Chondrocyte (in vitro differentiated cells): ENCODE results near the gene ADAT3. TPM values are rescaled to one million over a fixed set of nuclear protein-coding genes. Genes with fewer than 3 reads are reported as not detected.

ENCODE experiments used
- DNase-seq: peaks from one replicate; pipeline ENCODE4 v3.0.0; 2021; ENCODE audit warnings: mixed read lengths, low spot score
- H3K27ac Mint-ChIP-seq: one replicate; pipeline ENCODE4 v1.8.0; 2021; ENCODE audit warnings: mild to moderate bottlenecking, moderate library complexity, mixed read lengths; ENCODE audit not compliant: unreplicated experiment
- H3K27me3 Mint-ChIP-seq: 2 replicates; pipeline ENCODE4 v1.8.0; 2021; ENCODE audit warnings: low read depth, mixed read lengths
- H3K36me3 Mint-ChIP-seq: 2 replicates; pipeline ENCODE4 v1.8.0; 2021; ENCODE audit warnings: low read depth, mixed read lengths
- H3K4me1 Mint-ChIP-seq: 2 replicates; pipeline ENCODE4 v1.8.0; 2021; ENCODE audit warnings: low read depth, mild to moderate bottlenecking, mixed read lengths
- H3K4me3 Mint-ChIP-seq: one replicate; pipeline ENCODE4 v1.8.0; 2021; ENCODE audit warnings: mild to moderate bottlenecking, moderate library complexity, mixed read lengths; ENCODE audit not compliant: unreplicated experiment
- H3K9me3 Mint-ChIP-seq: 2 replicates; pipeline ENCODE4 v1.8.0; 2021; ENCODE audit warnings: low read depth, mixed read lengths
- total RNA-seq: library from RNA; stranded (reverse); gene quantifications from 3 replicates; pipeline ENCODE4 v1.2.1, GENCODE V29; 2021
- TF ChIP-seq, protein P1 (sequence below): fragments of 200-600 bp; sonication (generic); IDR thresholded peaks from 2 replicates; pipeline ENCODE4 v1.5.0; 2021; ENCODE audit warnings: antibody characterized with exemption, mild to moderate bottlenecking, moderate library complexity

Gene ADAT3
- total RNA-seq, 1 donor from 2014 or later, result 3.6 TPM

DNA sequence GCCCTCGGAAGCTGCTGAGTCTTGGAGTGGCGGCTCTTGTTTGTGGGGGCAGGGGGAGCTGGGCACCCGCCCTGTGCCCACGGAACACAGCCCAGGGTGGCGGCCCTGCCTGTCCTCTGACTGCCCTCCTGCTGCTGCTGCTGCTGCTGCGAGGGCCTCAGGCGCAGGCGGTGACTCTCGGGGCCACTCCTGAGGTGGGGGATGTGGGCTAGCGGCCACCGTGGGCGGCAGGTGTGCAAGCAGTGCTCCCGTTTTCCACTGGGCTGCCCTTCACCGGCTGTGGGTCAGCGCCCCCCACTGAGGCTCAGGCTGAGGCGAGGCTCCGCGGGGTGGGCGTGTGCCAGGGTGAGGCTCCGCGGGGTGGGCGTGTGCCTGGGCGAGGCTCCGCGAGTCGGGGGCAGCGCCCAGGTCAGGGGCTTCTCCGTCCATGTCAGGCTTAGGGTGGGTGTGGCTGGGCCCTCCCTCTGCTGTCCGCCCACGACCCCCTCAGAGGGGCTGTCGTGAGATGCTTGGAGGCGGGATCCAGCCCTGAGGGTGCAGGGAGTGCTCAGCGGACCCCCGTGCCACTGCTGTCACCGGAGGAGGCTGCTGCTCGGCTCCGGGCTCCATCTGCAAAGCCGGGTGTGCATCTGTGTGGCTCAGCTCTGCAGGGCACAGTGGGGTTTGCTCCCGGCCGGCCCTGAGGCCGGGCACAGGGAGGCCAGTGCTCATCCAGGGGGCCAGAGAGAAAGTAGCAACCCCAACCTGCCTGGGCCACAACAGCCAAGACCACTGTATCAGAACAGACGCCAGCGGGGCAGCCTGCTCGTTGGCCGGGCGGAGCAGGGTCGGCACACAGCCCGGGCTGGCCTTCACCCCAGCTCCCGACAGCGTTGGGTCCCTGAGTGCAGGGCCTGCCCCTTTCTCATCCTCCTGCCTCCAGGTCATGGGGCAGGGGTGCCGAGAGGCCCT lies 50.2 kb downstream of the ADAT3 start:
- peaks cover 2% of the 10 kb centered on the region for H3K36me3 Mint-ChIP-seq

DNA sequence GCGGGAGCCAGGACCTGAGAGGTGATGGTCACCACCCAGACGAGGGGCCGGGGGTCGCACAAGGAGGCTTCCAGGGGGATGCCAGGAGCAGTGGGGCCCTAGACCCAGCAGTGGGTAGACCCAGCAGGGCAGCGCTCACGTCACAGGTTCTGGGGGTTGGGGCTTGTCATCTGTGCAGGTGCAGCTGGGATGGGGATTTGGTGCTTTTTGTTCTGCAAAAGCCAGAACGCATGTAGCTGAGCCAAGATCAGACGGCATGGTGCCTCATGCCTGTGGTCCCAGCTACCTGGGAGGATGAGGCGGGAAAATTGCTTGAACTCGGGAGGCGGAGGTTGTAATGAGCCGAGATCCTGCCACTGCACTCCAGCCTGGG lies 50.9 kb downstream of the ADAT3 start:
- H3K27ac Mint-ChIP-seq, result no peak overlapping the region

More for the DNA sequence above, 50.2 kb downstream of the ADAT3 start:
- no peak for DNase-seq
- no peaks in the 10 kb centered on the region for H3K4me1 Mint-ChIP-seq
- H3K27me3 Mint-ChIP-seq, result no peaks in the 10 kb centered on the region
- TF ChIP-seq, protein P1, sequence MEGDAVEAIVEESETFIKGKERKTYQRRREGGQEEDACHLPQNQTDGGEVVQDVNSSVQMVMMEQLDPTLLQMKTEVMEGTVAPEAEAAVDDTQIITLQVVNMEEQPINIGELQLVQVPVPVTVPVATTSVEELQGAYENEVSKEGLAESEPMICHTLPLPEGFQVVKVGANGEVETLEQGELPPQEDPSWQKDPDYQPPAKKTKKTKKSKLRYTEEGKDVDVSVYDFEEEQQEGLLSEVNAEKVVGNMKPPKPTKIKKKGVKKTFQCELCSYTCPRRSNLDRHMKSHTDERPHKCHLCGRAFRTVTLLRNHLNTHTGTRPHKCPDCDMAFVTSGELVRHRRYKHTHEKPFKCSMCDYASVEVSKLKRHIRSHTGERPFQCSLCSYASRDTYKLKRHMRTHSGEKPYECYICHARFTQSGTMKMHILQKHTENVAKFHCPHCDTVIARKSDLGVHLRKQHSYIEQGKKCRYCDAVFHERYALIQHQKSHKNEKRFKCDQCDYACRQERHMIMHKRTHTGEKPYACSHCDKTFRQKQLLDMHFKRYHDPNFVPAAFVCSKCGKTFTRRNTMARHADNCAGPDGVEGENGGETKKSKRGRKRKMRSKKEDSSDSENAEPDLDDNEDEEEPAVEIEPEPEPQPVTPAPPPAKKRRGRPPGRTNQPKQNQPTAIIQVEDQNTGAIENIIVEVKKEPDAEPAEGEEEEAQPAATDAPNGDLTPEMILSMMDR, result no peak
- no peak overlapping the region for H3K27ac Mint-ChIP-seq
- no peak overlapping the region for H3K4me3 Mint-ChIP-seq
- H3K9me3 Mint-ChIP-seq, result no peaks in the 10 kb centered on the region

GRCh38 chr19:1956868-1957492 lies 51.8 kb downstream of the ADAT3 start:
- Mint-ChIP-seq H3K9me3 (no peaks in the 10 kb centered on the region), H3K27ac (no peak overlapping the region), H3K4me1 (peaks cover 4% of the 10 kb centered on the region), H3K27me3 (no peaks in the 10 kb centered on the region), H3K36me3 (peaks cover 2% of the 10 kb centered on the region), H3K4me3 (no peak overlapping the region)
- TF ChIP-seq, protein P1, result no peak
- DNase-seq, result no peak

More for the DNA sequence above, 50.9 kb downstream of the ADAT3 start:
- H3K27me3 Mint-ChIP-seq, result no peaks in the 10 kb centered on the region
- H3K4me1 Mint-ChIP-seq, result no peaks in the 10 kb centered on the region
- H3K36me3 Mint-ChIP-seq, result peaks cover 2% of the 10 kb centered on the region
- DNase-seq, result no peak
- H3K4me3 Mint-ChIP-seq, result no peak overlapping the region
- no peaks in the 10 kb centered on the region for H3K9me3 Mint-ChIP-seq
- TF ChIP-seq, protein P1, result no peak

GRCh38 chr19:1957562-1958248 lies 52.5 kb downstream of the ADAT3 start:
- Mint-ChIP-seq H3K4me1 (peaks cover 4% of the 10 kb centered on the region), H3K27ac (no peak overlapping the region), H3K36me3 (no peaks in the 10 kb centered on the region), H3K27me3 (no peaks in the 10 kb centered on the region), H3K4me3 (no peak overlapping the region), H3K9me3 (no peaks in the 10 kb centered on the region)
- TF ChIP-seq, protein P1, result no peak
- DNase-seq, result no peak
